Type B pancreatic cell (in vitro differentiated cells): ENCODE results near the gene GNAO1. TPM values are rescaled to one million over a fixed set of nuclear protein-coding genes. Genes with fewer than 3 reads are reported as not detected.

ENCODE experiments used
- DNase-seq: peaks from one replicate; pipeline ENCODE4 v3.0.0; 2021; ENCODE audit warnings: mixed read lengths; ENCODE audit not compliant: unreplicated experiment; ENCODE audit errors: extremely low spot score
- H3K27ac Mint-ChIP-seq: 2 replicates; pipeline ENCODE4 v1.8.0; 2021; ENCODE audit warnings: mild to moderate bottlenecking, mixed read lengths
- H3K27me3 Mint-ChIP-seq: 2 replicates; pipeline ENCODE4 v1.8.0; 2021; ENCODE audit warnings: mixed read lengths
- H3K36me3 Mint-ChIP-seq: 2 replicates; pipeline ENCODE4 v1.8.0; 2021; ENCODE audit warnings: mixed read lengths
- H3K4me1 Mint-ChIP-seq: one replicate; pipeline ENCODE4 v1.8.0; 2021; ENCODE audit warnings: mixed read lengths; ENCODE audit not compliant: unreplicated experiment
- H3K4me3 Mint-ChIP-seq: 2 replicates; pipeline ENCODE4 v1.8.0; 2021; ENCODE audit warnings: mild to moderate bottlenecking, mixed read lengths
- H3K9me3 Mint-ChIP-seq: 2 replicates; pipeline ENCODE4 v1.8.0; 2021; ENCODE audit warnings: mixed read lengths
- total RNA-seq: library from RNA; stranded (reverse); gene quantifications from 2 replicates; pipeline ENCODE4 v1.2.1, GENCODE V29; 2021; ENCODE audit warnings: low replicate concordance
- TF ChIP-seq, protein P1 (sequence below): fragments of 200-600 bp; sonication (generic); conservative IDR thresholded peaks from 2 replicates; pipeline ENCODE4 v1.5.0; 2021; ENCODE audit warnings: antibody characterized with exemption, mild to moderate bottlenecking

The GNAO1 gene
- total RNA-seq, 1 donor from 2014 or later: 13.2 TPM

DNA sequence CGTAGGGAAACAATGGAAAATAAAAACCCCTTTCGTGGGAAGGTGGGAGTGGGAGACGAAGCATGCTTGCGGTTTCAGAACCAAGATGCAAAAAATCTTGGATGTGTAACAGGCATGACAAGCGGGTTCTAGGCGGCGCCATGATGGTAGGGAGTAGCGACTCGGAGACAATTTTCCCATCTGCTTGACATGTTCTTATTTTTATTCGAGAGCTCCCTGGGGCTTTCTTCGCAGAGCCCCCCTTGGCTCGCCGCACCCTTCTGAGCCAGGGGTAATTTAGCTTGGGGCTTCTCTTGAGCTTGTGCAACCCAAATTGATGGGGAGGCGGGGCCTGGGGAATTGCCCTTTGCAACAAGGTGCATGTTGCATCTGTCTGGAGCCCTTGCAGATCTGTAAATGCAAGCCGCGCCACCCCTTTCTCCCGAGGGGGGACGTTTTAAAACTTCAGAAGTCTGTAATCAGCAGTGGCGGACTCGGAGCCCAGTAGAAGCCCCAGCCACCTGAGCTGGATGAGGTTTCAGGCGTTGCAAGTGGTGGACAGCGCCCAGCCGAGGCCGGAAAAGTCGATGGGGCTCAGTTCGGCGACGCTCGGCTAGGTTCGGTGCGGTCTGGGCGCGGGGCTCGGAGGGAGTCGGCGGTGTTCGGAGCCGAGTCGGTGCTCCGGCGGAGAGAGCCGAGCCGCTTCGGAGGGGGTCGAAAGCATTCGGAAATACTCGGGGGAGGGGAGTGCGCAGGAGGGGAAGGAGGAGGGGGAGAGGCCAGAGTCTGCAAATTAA is 2.9 kb downstream of the GNAO1 start:
- TF ChIP-seq, protein P1, sequence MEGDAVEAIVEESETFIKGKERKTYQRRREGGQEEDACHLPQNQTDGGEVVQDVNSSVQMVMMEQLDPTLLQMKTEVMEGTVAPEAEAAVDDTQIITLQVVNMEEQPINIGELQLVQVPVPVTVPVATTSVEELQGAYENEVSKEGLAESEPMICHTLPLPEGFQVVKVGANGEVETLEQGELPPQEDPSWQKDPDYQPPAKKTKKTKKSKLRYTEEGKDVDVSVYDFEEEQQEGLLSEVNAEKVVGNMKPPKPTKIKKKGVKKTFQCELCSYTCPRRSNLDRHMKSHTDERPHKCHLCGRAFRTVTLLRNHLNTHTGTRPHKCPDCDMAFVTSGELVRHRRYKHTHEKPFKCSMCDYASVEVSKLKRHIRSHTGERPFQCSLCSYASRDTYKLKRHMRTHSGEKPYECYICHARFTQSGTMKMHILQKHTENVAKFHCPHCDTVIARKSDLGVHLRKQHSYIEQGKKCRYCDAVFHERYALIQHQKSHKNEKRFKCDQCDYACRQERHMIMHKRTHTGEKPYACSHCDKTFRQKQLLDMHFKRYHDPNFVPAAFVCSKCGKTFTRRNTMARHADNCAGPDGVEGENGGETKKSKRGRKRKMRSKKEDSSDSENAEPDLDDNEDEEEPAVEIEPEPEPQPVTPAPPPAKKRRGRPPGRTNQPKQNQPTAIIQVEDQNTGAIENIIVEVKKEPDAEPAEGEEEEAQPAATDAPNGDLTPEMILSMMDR: no peak
- peaks cover 8% of the 10 kb centered on the region for H3K4me1 Mint-ChIP-seq
- no peaks in the 10 kb centered on the region for H3K36me3 Mint-ChIP-seq
- H3K27me3 Mint-ChIP-seq: peaks cover 82% of the 10 kb centered on the region
- H3K27ac Mint-ChIP-seq: peak overlapping the region; percentile 31
- H3K4me3 Mint-ChIP-seq: peak overlapping the region; percentile 85
- DNase-seq: peak; percentile 93
- H3K9me3 Mint-ChIP-seq: no peaks in the 10 kb centered on the region

DNA sequence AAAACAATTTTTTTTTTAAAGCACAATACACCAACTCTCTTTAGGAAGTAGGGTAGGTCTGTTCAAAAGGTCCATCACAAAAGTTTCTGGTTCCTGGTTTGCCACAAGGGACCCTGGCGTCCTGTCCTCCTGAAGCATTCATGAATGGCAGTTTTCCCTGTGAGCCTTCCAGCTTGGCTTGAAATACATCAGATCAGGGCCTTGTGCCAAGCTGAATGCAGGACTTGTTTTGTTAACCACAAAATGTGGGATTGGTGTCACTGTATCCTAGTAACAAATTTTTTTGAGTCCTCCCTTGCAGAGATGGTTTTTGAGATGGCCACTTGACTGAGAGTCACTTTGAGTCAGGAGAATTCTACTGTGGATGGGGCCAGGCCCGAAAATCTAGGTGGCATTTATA is 3.9 kb downstream of the GNAO1 start:
- Mint-ChIP-seq H3K36me3 (no peaks in the 10 kb centered on the region), H3K27ac (no peak overlapping the region), H3K9me3 (no peaks in the 10 kb centered on the region), H3K27me3 (peaks cover 74% of the 10 kb centered on the region), H3K4me1 (peaks cover 5% of the 10 kb centered on the region), H3K4me3 (no peak overlapping the region)
- DNase-seq: no peak
- TF ChIP-seq, protein P1: no peak

DNA sequence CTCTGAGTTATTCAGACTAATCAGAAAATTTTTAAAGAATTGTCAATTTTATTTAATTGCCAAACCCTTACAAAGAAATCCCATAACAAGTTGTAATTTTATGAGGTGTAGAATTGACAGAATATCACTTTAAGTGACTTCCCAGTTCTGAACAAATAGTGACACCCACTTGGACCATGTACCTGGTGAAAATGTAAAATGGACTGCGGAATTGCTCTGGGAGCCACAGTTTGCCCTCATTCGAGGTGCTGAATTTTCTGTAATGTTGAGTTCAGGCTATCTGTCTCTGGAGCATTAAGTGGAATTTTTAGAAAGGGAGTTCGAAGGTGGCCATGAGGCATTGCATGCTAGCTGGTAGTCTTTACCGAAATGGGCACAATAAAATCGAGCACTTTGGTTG is 5.1 kb downstream of the GNAO1 start:
- H3K36me3 Mint-ChIP-seq: no peaks in the 10 kb centered on the region
- H3K4me3 Mint-ChIP-seq: no peak overlapping the region
- no peaks in the 10 kb centered on the region for H3K9me3 Mint-ChIP-seq
- no peak overlapping the region for H3K27ac Mint-ChIP-seq
- H3K27me3 Mint-ChIP-seq: peaks cover 68% of the 10 kb centered on the region
- DNase-seq: no peak
- TF ChIP-seq, protein P1: no peak
- H3K4me1 Mint-ChIP-seq: peaks cover 5% of the 10 kb centered on the region

DNA sequence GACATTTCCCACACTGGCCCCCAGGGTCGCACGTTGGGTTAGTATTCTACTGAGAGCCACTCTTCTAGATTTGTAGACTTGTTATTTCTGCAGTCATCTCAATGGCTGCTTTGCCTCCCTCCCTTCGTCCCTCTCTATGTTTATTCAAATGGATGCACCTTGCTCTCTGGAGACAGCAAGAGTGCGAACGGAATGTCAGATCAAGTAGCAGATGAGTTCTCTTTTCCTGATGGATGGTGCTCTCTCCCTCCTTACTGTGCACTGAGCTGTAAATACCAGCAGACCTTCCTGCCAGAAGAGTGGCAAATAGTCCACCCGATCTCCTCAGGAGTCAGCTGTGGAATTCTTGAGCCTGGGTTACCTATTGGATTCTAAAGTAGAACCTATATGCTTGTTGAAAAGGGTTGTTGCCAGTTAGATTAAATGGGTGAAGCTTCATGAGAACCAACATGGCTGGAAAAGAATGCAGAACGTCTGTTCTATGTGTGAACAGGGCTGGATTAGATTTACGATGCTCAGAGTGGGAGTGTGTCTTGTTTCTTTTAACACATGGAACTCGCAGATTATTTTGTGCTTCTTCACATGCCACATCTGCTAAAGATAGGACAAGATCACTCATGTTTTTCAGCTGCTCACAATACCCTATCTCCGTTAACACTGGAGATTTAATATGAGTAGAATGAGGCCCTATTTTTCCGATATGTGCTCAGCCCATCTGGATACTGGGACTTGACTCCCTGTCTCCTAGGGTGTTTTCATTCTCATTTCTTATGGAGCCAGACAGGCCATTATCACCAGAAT is 6.1 kb downstream of the GNAO1 start:
- H3K36me3 Mint-ChIP-seq: no peaks in the 10 kb centered on the region
- no peak overlapping the region for H3K27ac Mint-ChIP-seq
- H3K27me3 Mint-ChIP-seq: peaks cover 61% of the 10 kb centered on the region
- peaks cover 5% of the 10 kb centered on the region for H3K4me1 Mint-ChIP-seq
- DNase-seq: no peak
- no peak overlapping the region for H3K4me3 Mint-ChIP-seq
- TF ChIP-seq, protein P1: no peak
- no peaks in the 10 kb centered on the region for H3K9me3 Mint-ChIP-seq

DNA sequence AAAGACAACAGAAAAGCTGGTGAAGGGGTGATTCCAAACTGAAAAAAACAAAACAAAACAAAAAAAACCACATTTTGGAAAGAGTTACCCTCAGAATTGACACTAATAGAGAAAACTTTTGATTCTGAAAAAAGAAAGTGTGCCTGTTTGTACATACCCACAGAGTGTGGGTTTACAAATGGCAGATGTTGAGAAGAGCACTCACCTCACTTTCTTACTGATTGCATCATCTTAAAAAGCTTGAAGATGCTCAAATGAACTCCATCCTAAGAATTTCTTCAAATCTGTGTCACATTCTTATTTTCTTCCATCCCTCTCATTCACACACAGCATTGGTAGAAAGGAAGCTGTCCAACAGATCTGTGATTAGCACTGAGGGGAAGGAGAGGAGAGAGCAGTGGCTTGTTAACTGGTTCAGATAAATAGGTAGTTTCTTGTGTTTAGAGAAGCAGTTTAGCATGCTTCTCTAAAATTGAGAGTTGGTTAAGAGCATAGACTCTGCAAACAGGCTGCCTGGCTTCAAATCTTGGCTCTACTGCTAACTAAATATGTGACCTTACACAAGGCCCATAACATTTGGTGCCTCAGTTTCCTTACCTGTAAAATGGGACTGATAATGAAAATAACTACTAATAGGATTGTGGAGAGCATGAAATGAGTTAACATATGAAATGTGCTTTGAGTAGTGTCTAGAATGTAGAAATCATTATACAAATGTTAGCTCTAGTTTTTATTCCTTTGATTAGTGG is 6.9 kb downstream of the GNAO1 start:
- no peak overlapping the region for H3K27ac Mint-ChIP-seq
- no peaks in the 10 kb centered on the region for H3K36me3 Mint-ChIP-seq
- H3K9me3 Mint-ChIP-seq: no peaks in the 10 kb centered on the region
- no peak for DNase-seq
- no peaks in the 10 kb centered on the region for H3K4me1 Mint-ChIP-seq
- no peak overlapping the region for H3K4me3 Mint-ChIP-seq
- peaks cover 53% of the 10 kb centered on the region for H3K27me3 Mint-ChIP-seq
- TF ChIP-seq, protein P1: no peak
